AG08396 (cell line): ENCODE results near the gene OR5H14.
"Not testable (repeated sequence)": the region's sequence is repeated elsewhere in the genome, so short reads cannot be mapped to it uniquely, and the experiment has no call there.

ENCODE experiments used
- DNase-seq: peaks from one replicate; pipeline ENCODE4 v3.0.0; 2012; ENCODE audit warnings: low spot score, mixed read lengths

OR5H14 gene

GRCh38 chr3:98147179-98147578, at the start of gene OR5H14:
Gene OR5H14, plus strand, starts transcription at chr3:98147479. Its CDS starts 1,907 bp downstream, at chr3:98149386.
- no peak for DNase-seq

DNA sequence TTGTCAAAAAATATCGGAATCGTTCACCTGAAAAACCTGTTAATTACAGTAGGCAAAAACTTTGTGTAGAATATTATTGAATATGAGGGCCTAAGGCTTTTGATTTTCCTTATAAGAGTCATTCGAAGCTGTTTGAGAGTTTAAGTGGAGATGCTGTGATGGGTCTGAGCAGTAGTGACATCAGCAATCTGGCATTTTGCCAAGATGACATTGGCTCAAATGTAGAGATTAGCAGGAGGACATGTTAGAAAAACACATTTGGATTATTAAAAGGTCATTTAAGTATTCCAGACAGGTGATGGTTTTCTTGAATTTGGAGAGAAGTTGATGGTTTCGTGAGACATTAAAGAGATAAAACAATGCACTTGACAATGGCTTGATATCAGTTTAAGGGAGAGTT, 47.4 kb upstream of the OR5H14 start:
- DNase-seq = no peak

DNA sequence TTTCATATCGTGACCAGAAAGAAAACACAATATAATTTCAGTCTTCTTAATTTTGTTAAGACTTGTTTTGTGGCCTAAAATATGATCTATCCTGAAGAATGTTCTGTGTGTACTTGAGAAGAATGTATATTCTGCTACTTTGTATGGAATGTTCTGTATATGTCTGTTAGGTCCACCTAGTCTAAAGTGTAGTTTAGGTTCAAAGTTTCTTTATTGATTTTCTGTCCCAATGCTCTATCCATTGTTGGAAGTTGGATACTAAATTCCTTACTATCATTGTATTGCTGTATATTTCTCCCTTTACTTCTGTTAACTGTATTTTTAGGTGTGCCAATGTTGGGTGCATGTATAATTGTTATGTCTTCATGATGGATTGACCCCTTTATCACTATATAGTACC, 39.1 kb upstream of the OR5H14 start:
- DNase-seq = no peak

GRCh38 chr3:98109807-98110549, 37.3 kb upstream of the OR5H14 start:
- DNase-seq = no peak

GRCh38 chr3:98110550-98110908, 36.8 kb upstream of the OR5H14 start:
- DNase-seq = no peak

- no peak for DNase-seq
Measured at GRCh38 chr3:98114264-98114663, 33.0 kb upstream of the OR5H14 start.

DNA sequence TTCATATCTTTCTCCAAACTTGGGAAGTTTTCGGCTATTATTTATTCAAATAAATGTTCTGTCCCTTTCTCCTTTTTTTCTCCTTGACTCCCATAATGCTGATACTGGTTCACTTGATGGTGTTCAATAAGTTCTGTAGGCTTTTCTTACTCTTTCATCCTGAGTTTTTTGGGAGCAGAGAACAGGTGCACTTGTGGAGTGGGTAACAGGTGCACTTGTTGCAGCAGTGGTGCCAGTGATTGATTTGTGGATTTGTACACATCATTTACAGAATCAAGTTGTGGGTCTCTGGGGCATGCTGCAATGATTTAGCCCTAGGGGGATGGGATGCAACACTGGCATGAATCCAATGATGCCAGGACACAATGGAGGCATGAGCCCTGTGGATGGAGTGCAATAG, 31.6 kb upstream of the OR5H14 start:
- no peak for DNase-seq

GRCh38 chr3:98130421-98130820, 16.9 kb upstream of the OR5H14 start, which contains the start of gene OR5H1:
Gene OR5H1, plus strand, starts transcription at chr3:98130721. Its CDS starts 1,977 bp downstream, at chr3:98132698.
- no peak for DNase-seq

DNA sequence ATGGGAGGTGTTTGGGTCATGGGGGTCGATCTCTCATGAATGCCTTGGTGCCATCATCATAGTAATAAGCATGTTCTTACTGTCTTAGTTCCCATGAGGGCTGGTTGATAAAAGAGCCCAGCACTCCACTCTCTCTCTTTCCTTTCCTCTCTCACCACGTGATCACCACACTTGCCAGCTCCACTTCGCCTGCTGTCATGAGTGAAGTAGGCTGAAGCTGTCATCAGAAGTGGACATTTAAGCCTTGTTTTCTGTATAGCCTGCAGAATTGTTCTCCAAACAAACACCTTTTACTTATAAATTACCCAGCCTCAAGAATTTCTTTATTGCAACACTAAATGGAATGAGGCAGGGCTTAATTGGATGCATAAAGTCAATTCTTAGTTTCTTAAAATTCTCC, 10.6 kb upstream of the OR5H14 start:
- DNase-seq = no peak

- DNase-seq = not testable (repeated sequence)
Measured at GRCh38 chr3:98137826-98138557, 9.3 kb upstream of the OR5H14 start.

GRCh38 chr3:98140531-98140930, 6.7 kb upstream of the OR5H14 start:
- DNase-seq = no peak

DNA sequence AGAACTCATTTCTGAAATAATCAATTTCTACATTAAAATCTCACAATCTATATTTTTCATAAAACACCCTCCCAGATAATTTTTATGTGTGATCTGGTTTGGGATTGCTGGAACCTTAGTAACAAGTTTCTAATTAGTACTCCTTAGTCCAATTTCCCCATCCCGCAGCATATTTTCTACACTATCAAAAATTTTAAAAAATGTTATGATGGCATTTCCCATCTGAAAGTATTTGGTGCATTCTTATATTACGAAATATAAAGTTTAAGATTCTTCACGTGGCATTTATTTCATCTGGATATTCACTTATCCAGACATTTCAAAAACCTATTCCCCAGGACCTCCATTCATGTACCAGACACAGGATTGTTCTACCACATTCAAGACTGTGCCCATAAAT, 1.5 kb downstream of the OR5H14 start:
- DNase-seq = no peak

GRCh38 chr3:98149456-98149855, 2.2 kb downstream of the OR5H14 start:
- DNase-seq = not testable (repeated sequence)

- DNase-seq = no peak
Measured at GRCh38 chr3:98151241-98151640, 4.0 kb downstream of the OR5H14 start.

DNA sequence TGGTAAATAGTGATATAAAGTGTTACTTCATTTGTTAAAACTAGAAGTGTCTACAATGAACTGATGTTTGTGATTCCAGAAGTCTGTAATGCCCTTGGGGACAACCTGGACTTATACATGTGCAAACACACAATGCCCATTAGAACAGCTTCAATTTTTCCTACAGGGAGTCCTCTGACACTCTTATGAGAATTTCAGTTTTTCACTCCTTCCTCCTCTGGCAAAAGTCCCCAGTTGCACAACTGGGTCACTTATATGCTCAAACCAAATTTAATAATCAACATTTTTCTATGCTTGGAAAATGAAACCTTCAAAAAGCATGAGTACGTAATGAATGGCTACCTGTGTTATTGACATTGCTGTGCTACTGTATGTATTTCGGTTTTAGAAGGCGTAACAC, 19.1 kb downstream of the OR5H14 start, which contains the start of gene OR5H15:
Gene OR5H15, plus strand, starts transcription at position 301 of the 400 bp plus-strand sequence. CDS start 2,004 bp downstream, outside the sequence.
- DNase-seq = no peak

DNA sequence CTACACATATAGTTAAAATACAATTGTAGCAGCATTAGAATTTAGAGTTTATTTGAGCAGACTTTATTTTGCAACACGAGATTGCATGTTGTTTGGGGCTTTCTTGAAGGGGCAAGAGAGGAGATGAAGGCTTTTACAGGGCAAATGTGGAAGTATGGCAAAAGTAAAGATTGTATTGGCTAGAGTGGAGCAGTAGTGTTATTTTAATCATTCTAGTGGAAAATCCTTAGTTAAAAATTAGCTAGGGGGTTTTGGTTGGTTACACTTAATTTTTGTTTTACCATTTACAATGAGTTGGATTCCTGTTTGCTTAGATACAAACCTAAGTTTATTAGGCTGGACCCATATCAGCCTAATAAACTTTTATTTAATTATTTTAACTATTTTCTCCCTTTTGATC, 23.8 kb downstream of the OR5H14 start:
- DNase-seq = no peak

DNA sequence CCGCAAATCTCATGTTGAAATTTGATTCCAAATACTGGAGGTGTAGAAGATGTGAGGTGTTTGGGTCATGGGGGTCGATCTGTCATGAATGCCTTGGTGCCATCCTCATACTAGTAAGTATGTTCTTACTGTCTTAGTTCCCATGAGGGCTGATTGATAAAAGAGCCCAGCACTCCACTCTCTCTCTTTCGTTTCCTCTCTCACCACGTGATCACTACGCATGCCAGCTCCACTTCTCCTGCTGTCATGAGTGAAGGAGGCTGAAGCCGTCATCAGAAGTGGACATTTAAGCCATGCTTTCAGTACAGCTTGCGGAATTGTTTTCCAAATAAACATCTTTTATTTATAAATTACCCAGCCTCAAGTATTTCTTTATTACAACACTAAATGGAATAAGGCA, 25.3 kb downstream of the OR5H14 start:
- DNase-seq = no peak

DNA sequence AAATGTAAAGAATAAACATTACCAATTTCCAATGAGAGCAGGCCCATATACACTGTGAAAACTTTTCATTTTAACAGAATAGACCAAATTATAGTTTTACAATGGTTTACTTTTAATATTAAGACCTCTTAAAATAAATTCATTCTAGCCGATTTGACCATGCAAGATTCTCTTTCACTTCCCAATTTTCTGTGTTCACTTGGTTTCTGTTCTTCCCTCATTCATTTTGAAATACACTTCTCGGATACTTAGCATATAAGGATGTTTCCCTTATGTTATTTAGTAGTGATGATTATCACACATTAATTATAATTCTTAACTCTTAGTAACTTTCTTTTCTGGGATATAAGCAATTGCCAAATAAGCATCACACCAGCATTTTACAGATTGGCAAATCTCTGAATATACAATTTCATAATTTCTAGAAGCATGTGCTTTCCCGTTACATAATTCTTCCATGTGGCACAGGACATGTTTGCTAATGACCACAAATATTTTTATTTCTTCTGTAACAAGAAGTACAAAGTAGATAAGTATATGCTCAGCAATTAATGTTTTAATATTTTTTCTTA, 33.1 kb downstream of the OR5H14 start:
- no peak for DNase-seq

GRCh38 chr3:98182196-98182595, 34.9 kb downstream of the OR5H14 start:
- DNase-seq = no peak

- DNase-seq = no peak
Measured at GRCh38 chr3:98185180-98185579, 37.9 kb downstream of the OR5H14 start.

DNA sequence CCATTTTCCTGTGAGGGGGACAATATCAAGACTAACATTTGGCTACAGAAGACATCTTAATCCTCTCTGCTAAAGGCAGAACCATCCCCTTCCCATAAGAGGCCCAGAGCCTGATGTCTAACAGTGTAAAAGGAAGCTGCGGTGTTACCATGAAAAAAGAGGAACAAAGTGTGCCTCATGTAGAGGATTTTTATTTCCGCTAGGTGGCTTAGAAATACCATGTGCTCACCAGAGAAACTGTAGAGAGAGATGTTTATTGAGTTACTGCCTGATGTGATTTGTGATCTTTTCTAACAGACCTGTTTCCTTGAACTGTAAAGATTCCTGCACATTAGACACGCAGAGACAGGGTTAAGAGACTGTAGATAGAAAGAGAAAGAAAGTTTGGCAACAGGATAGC, 41.3 kb downstream of the OR5H14 start:
- no peak for DNase-seq

DNA sequence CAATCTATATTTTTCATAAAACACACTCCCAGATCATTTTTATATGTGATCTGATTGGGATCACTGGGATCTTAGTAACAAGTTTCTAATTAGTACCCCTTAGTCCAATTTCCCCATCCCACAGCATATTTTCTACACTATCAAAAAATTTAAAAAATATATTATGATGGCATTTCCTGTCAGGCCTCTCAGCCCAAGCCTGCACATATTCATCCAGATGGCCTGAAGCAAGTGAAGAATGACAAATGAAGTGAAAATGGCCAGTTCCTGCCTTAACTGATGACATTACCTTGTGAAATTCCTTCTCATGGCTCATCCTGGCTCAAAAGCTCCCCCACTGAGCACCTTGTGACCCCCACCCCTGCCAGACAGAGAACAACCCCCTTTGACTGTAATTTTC, 43.6 kb downstream of the OR5H14 start:
- DNase-seq = not testable (repeated sequence)

DNA sequence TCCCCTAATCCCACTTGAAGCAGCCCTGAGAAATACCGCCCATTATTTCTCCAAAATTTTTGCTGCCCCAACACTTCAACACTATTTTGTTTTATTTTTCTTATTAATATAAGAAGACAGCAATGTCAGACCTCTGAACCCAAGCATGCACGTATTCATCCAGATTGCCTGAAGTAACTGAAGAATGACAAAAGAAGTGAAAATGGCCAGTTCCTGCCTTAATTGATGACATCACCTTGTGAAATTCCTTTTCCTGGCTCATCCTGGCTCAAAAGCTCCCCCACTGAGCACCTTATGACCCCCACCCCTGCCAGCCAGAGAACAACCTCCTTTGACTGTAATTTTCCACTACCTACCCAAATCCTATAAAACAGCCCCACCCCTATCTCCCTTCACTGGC, 49.0 kb downstream of the OR5H14 start:
- not testable (repeated sequence) for DNase-seq
